Heart left ventricle (tissue), 16 donors: Measurements from ENCODE around the gene KCNK7. TPM values are rescaled to one million over a fixed set of nuclear protein-coding genes. Genes with fewer than 3 reads are reported as not detected.

Experiments used
- ATAC-seq, 4 donors: fragments of 200-7000 bp; cut with Tn5 transposase; one replicate each; pipeline ENCODE4 v1.9.1; 2020 to 2022; ENCODE audit warnings: moderate library complexity in 4 of 4, mild to moderate bottlenecking in 3 of 4, moderate number of reproducible peaks in 1 of 4
- DNase-seq, 5 donors: peaks; one replicate each; pipeline ENCODE4 v3.0.0-alpha.2; 2020
- H3K27ac ChIP-seq, 12 donors: fragments of 200-600 bp; sonication (generic) in 4 of 12; one replicate each; pipeline versions ENCODE4 v1.5.0 to v1.8.0; 2016 to 2022; ENCODE audit warnings: mild to moderate bottlenecking in 2 of 12
- H3K27me3 ChIP-seq, 9 donors: fragments of 200-600 bp; sonication (generic) in 2 of 9; one replicate each; pipeline versions ENCODE4 v1.5.1 to v1.8.0; 2016 to 2022; ENCODE audit warnings: mild to moderate bottlenecking in 3 of 9
- H3K36me3 ChIP-seq, 9 donors: fragments of 200-600 bp; sonication (generic) in 2 of 9; one replicate each; pipeline versions ENCODE4 v1.5.0 to v1.8.0; 2018 to 2022; ENCODE audit warnings: mild to moderate bottlenecking in 2 of 9
- H3K4me1 ChIP-seq, 12 donors: fragments of 200-600 bp; sonication (generic) in 4 of 12; one replicate each; pipeline versions ENCODE4 v1.5.0 to v1.8.0; 2016 to 2022; ENCODE audit warnings: mild to moderate bottlenecking in 3 of 12
- H3K4me3 ChIP-seq, 12 donors: fragments of 200-600 bp; sonication (generic) in 4 of 12; one replicate each; pipeline versions ENCODE4 v1.5.0 to v1.8.0; 2017 to 2022; ENCODE audit warnings: mild to moderate bottlenecking in 9 of 12, moderate library complexity in 4 of 12
- H3K9me3 ChIP-seq, 12 donors: fragments of 200-600 bp; sonication (generic) in 4 of 12; one replicate each; pipeline versions ENCODE4 v1.5.0 to v1.8.0; 2016 to 2022; ENCODE audit warnings: mild to moderate bottlenecking in 1 of 12
- POLR2A ChIP-seq, 2 donors: fragments of 450-650 bp; IDR thresholded peaks; one replicate each; pipeline ENCODE4 v1.6.1; 2017; ENCODE audit warnings: antibody characterized with exemption in 2 of 2, mild to moderate bottlenecking in 2 of 2, moderate library complexity in 2 of 2
- WGBS, 4 donors: extraction: QIAGEN DNeasy Blood & Tissue Kit in 2 of 4; methylation state at CpG; one replicate each; pipeline versions ENCODE4 v1.1.5 to v1.1.7; 2013 to 2018; 5-methylcytosine and 5-hydroxymethylcytosine counted together
- intact Hi-C, 10 donors: fragments of 100-400 bp; cut with DNase I; formaldehyde crosslinking; loops; one replicate each; pipeline versions ENCODE4 v1.11.1 to v1.14.2; 2022
- polyA plus RNA-seq, 2 donors: library from polyadenylated mRNA; stranded (reverse); fragments of 200-250 nt; gene quantifications; one replicate each; pipeline ENCODE4 v1.2.3, GENCODE V29; 2013
- total RNA-seq, 9 donors: library from RNA; depleted of rRNA in 2 of 9; stranded (reverse); fragments of >200 nt in 2 of 9; fragmentation: NEBNext Ultra II Directional in 3 of 9; extraction: Animal tissue kit (Norgen Biotek cat#: 25700) in 3 of 9; gene quantifications; one replicate each; pipeline versions ENCODE4 v1.1.0 to v1.2.4, GENCODE V29; 2016 to 2023
- TF ChIP-seq, protein P1 (sequence below), 12 donors: fragments of 200-600 bp; sonication (generic) in 4 of 12; IDR thresholded peaks; one replicate each; pipeline versions ENCODE4 v1.5.0 to v1.8.0; 2018 to 2022; ENCODE audit warnings: antibody characterized with exemption in 12 of 12, mild to moderate bottlenecking in 5 of 12
- donor health status: ischemic (EF 13 %, LVEDD 7.1; RV severe dilation, severe dysfunction).
- donor health status: healthy with polysubstance abuse.
- donor health status: DM: no; HTN: yes; CAD: no.
- donor health status: DM: no; HTN: no; CAD: no.
- donor health status: ischemic (EF 25% LVEDD 6.9; RV normal size, moderate dysfunction).
- donor health status: ischemic (EF 25% LVEDD 5.7; RV mildly dilated, moderate dysfunction).
- donor health status: healthy.
- donor health status: DM: yes; HTN: yes; CAD: no.
- donor health status: ischemic (EF 35%, LVEDD 5.7; RV mildly dilated, moderate dysfunction).
- donor health status: nonischemic (EF 11% LVEDD 7.7; RV severe dilation, severe dysfunction).
- donor health status: DM: yes; HTN: yes; CAD: no.
- donor health status: PGD.
- donor health status: ischemic (EF 29% LVEDD 5.4; RV normal size, mild dysfunction).
- donor health status: nonischemic (EF 23%, LVEDD 6.1; RV moderate dilation, normal function).

The KCNK7 gene
- total and polyA plus RNA-seq, 11 donors = 0.18 to 1.6 (median 0.42) TPM; not detected in 2

- 3 to 6% (median 4%) methylated on average over 20 to 46 of the region's 46 CpGs for WGBS, 4 donors
- Histone ChIP-seq H3K9me3 (no peaks in the 10 kb centered on the region), H3K27ac (peak within 1 kb of the TSS; percentile 85 to 99 (median 94)), H3K4me1 (peaks cover 0 to 68% (median 39%) of the 10 kb centered on the region in 12 donors), H3K4me3 (peak within 1 kb of the TSS; percentile 47 to 95 (median 81)), H3K36me3 (peaks cover 0 to 73% (median 57%) of the 10 kb centered on the region in 9 donors), H3K27me3 (no peaks in the 10 kb centered on the region)
- DNase-seq (peak; percentile 85 to 91 (median 86)), ATAC-seq (peak; percentile 70 to 86 (median 82))
- intact Hi-C loops = loop anchor here in 3 of 10 donors (1.0 to 10.0 kb wide), 6 partner anchors 14 to 177 kb away; partner anchors contain the start of gene KAT5 (in 1 of the 3)
- peak in 1 of 2 donors; percentile 93 for TF ChIP-seq POLR2A (IDR thresholded peaks at IDR 0.05)
- TF ChIP-seq, protein P1, sequence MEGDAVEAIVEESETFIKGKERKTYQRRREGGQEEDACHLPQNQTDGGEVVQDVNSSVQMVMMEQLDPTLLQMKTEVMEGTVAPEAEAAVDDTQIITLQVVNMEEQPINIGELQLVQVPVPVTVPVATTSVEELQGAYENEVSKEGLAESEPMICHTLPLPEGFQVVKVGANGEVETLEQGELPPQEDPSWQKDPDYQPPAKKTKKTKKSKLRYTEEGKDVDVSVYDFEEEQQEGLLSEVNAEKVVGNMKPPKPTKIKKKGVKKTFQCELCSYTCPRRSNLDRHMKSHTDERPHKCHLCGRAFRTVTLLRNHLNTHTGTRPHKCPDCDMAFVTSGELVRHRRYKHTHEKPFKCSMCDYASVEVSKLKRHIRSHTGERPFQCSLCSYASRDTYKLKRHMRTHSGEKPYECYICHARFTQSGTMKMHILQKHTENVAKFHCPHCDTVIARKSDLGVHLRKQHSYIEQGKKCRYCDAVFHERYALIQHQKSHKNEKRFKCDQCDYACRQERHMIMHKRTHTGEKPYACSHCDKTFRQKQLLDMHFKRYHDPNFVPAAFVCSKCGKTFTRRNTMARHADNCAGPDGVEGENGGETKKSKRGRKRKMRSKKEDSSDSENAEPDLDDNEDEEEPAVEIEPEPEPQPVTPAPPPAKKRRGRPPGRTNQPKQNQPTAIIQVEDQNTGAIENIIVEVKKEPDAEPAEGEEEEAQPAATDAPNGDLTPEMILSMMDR (IDR thresholded peaks at IDR 0.05) = peak in 11 of 12 donors; percentile 29 to 69 (median 56)
Observed at GRCh38 chr11:65637794-65638419, 42.3 kb upstream of the KCNK7 start, which contains the start of gene SIPA1. SIPA1 (plus strand) TSS chr11:65638101; CDS start chr11:65640922, 2,821 bp downstream.

DNA sequence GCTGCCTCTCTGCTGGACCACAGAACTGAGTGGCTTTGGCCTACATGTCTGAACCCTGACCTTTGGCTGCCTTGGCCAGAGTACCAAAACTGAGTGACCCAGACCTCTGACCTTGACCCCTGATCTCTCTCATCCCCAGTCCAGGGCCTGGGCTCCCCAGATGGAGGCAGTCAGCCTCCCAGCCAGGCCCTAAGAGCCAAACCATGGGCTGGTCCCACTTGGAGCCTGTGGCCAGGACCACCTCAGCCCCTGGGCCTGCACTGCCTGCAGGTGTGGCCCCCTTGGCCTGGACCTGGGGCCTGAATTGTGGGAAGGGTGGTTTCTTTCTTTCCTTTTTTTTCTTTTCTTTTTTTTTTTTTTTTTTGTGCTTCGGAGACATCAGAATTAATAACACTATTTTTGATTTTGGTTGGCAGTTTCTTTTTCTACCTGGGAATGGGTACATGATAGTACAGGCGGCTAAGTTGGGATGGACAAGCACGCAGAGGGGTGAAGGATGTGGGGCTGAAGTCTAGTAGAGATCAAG, 41.5 kb upstream of the KCNK7 start:
- Histone ChIP-seq H3K9me3 (no peaks in the 10 kb centered on the region), H3K27ac (peak overlapping the region in 11 of 12 donors; percentile 85 to 99 (median 98)), H3K4me1 (peaks cover 0 to 60% (median 38%) of the 10 kb centered on the region in 12 donors), H3K27me3 (no peaks in the 10 kb centered on the region), H3K36me3 (peaks cover 0 to 73% (median 55%) of the 10 kb centered on the region in 9 donors), H3K4me3 (peak overlapping the region in 2 of 12 donors; percentile 87 to 93)
- DNase-seq (no peak), ATAC-seq (no peak)
- intact Hi-C loops = loop anchor here in 3 of 10 donors (5.0 to 10.0 kb wide), 3 partner anchors 68 to 178 kb away; partner anchors contain the start of gene KAT5 (in 1 of the 3)
- 83 to 91% (median 90%) methylated on average over 3 of the region's 3 CpGs for WGBS, 4 donors
- no peak for TF ChIP-seq POLR2A (IDR thresholded peaks at IDR 0.05)
- TF ChIP-seq, protein P1 (IDR thresholded peaks at IDR 0.05) = no peak

- Histone ChIP-seq H3K4me1 (peaks cover 0 to 53% (median 36%) of the 10 kb centered on the region in 12 donors), H3K4me3 (no peak overlapping the region), H3K36me3 (peaks cover 0 to 75% (median 54%) of the 10 kb centered on the region in 9 donors), H3K27me3 (no peaks in the 10 kb centered on the region), H3K27ac (peak overlapping the region in 5 of 12 donors; percentile 85 to 98 (median 98)), H3K9me3 (no peaks in the 10 kb centered on the region)
- WGBS, 4 donors = 89 to 95% (median 94%) methylated on average over 14 to 28 of the region's 28 CpGs
- no peak for TF ChIP-seq POLR2A (IDR thresholded peaks at IDR 0.05)
- TF ChIP-seq, protein P1 (IDR thresholded peaks at IDR 0.05) = no peak
- intact Hi-C loops = loop anchor here in 3 of 10 donors (5.0 to 10.0 kb wide), 3 partner anchors 68 to 178 kb away; partner anchors contain the start of gene KAT5 (in 1 of the 3)
- ATAC-seq (no peak), DNase-seq (peak in 1 of 5 donors; percentile 58)
Observed at GRCh38 chr11:65636108-65637031, 40.8 kb upstream of the KCNK7 start.
